Keratinocyte (primary cell): ENCODE measurements around the gene CD24.

Experiments used
- CTCF ChIP-seq, 3 experiments: IDR thresholded peaks in 1 of 3; conservative IDR thresholded peaks in 1 of 3; optimal IDR thresholded peaks in 1 of 3; 2 replicates in 2 of 3; 3 replicates in 1 of 3; pipeline versions ENCODE3 to v1.5.1; 2011; ENCODE audit warnings: low read length in 3 of 3, mild to moderate bottlenecking in 3 of 3, moderate library complexity in 2 of 3, control low read depth in 1 of 3, inconsistent platforms in 1 of 3; ENCODE audit not compliant: insufficient read depth in 2 of 3; ENCODE audit errors: extremely low read depth in 1 of 3
- EZH2 ChIP-seq: IDR thresholded peaks from one replicate; pipeline ENCODE4 v1.6.1; 2012; ENCODE audit warnings: inconsistent platforms, mild to moderate bottlenecking, low read length, moderate library complexity

- TF ChIP-seq EZH2 (no peak), CTCF (optimal IDR thresholded peaks at IDR 0.05 in 1 of 3, IDR thresholded peaks at IDR 0.05 in 1 of 3, conservative IDR thresholded peaks at IDR 0.05 in 1 of 3; ENCODE audit: extremely low read depth in 1 of 3, insufficient read depth in 2 of 3, low read length in 3 of 3) (no peak)
These were observed 1.7 kb upstream of the CD24 start for GRCh38 chr6:106976270-106976669.
